Tibial artery (tissue), 4 donors: ENCODE results near the gene ST6GALNAC2.
"Not testable (repeated sequence)": the region's sequence is repeated elsewhere in the genome, so short reads cannot be mapped to it uniquely, and the experiment has no call there.

Experiments used
- DNase-seq, 2 donors: peaks; one replicate each; pipeline ENCODE4 v3.0.0-alpha.2; 2019
- H3K27ac ChIP-seq, 2 donors: fragments of 200-600 bp; sonication (generic) in 1 of 2; 1 replicate in 1 of 2; 2 replicates in 1 of 2; pipeline ENCODE4 v1.5.1; 2018 to 2019; ENCODE audit warnings: mild to moderate bottlenecking in 1 of 2
- H3K27me3 ChIP-seq, 2 donors: fragments of 200-600 bp; sonication (generic) in 1 of 2; one replicate each; pipeline versions ENCODE4 v1.5.1 to v1.6.0; 2016 to 2019
- H3K36me3 ChIP-seq, 3 donors: fragments of 200-600 bp; sonication (generic) in 2 of 3; one replicate each; pipeline ENCODE4 v1.5.1; 2016 to 2019; ENCODE audit warnings: mild to moderate bottlenecking in 2 of 3
- H3K4me1 ChIP-seq, 4 donors: fragments of 200-600 bp; sonication (generic) in 2 of 4; 1 replicate in 3 of 4; 2 replicates in 1 of 4; pipeline ENCODE4 v1.5.1; 2016 to 2019
- H3K4me3 ChIP-seq, 2 donors: fragments of 200-600 bp; sonication (generic) in 1 of 2; 1 replicate in 1 of 2; 2 replicates in 1 of 2; pipeline ENCODE4 v1.5.1; 2018 to 2019; ENCODE audit warnings: mild to moderate bottlenecking in 2 of 2
- H3K9me3 ChIP-seq, 3 donors: fragments of 200-600 bp; sonication (generic) in 1 of 3; one replicate each; pipeline ENCODE4 v1.5.1; 2016 to 2019
- CTCF ChIP-seq, 2 experiments: fragments of 200-600 bp in 1 of 2; fragments of 450-650 bp in 1 of 2; IDR thresholded peaks; one replicate each; pipeline ENCODE4 v1.5.1; 2017 to 2019; ENCODE audit warnings: antibody characterized with exemption in 2 of 2, mild to moderate bottlenecking in 1 of 2, moderate library complexity in 1 of 2
- intact Hi-C: fragments of 100-400 bp; cut with DNase I; formaldehyde crosslinking; loops from one replicate; pipeline ENCODE4 v1.15.0; 2023; ENCODE audit warnings: low total_unique reads

The ST6GALNAC2 gene

GRCh38 chr17:76566988-76567431, 18.6 kb downstream of the ST6GALNAC2 start:
- no peak for DNase-seq
- H3K9me3 ChIP-seq, result no peaks in the 10 kb centered on the region
- peaks cover 0 to 17% (median under 1%) of the 10 kb centered on the region in 4 donors for H3K4me1 ChIP-seq
- H3K36me3 ChIP-seq, result peaks cover 12 to 46% (median 18%) of the 10 kb centered on the region in 3 donors
- no peak for TF ChIP-seq CTCF (IDR thresholded peaks at IDR 0.05)
- peaks cover 0 to 14% of the 10 kb centered on the region in 2 donors for H3K27me3 ChIP-seq
- H3K4me3 ChIP-seq, result no peak overlapping the region
- intact Hi-C loops, result no loop called here
- H3K27ac ChIP-seq, result no peak overlapping the region

- Histone ChIP-seq H3K27ac (no peak overlapping the region), H3K27me3 (peaks cover 0 to 14% of the 10 kb centered on the region in 2 donors), H3K4me3 (no peak overlapping the region), H3K36me3 (peaks cover 17 to 50% (median 22%) of the 10 kb centered on the region in 3 donors), H3K9me3 (no peaks in the 10 kb centered on the region), H3K4me1 (peaks cover 0 to 17% (median 2%) of the 10 kb centered on the region in 4 donors)
- intact Hi-C loops, result no loop called here
- no peak for DNase-seq
- TF ChIP-seq CTCF (IDR thresholded peaks at IDR 0.05), result no peak
Observed at GRCh38 chr17:76566613-76566943, 19.1 kb downstream of the ST6GALNAC2 start.

- H3K27me3 ChIP-seq, result peaks cover 0 to 14% of the 10 kb centered on the region in 2 donors
- H3K27ac ChIP-seq, result no peak overlapping the region
- TF ChIP-seq CTCF (IDR thresholded peaks at IDR 0.05), result no peak
- no peaks in the 10 kb centered on the region for H3K9me3 ChIP-seq
- DNase-seq, result no peak
- peaks cover 0 to 21% (median 2%) of the 10 kb centered on the region in 4 donors for H3K4me1 ChIP-seq
- intact Hi-C loops, result no loop called here
- H3K36me3 ChIP-seq, result peaks cover 17 to 50% (median 25%) of the 10 kb centered on the region in 3 donors
- H3K4me3 ChIP-seq, result no peak overlapping the region
Observed at GRCh38 chr17:76565728-76566612, 19.7 kb downstream of the ST6GALNAC2 start.

GRCh38 chr17:76564991-76565727, 20.5 kb downstream of the ST6GALNAC2 start:
- H3K36me3 ChIP-seq, result peaks cover 17 to 50% (median 25%) of the 10 kb centered on the region in 3 donors
- peaks cover 0 to 29% (median 4%) of the 10 kb centered on the region in 4 donors for H3K4me1 ChIP-seq
- H3K4me3 ChIP-seq, H3K27ac ChIP-seq, DNase-seq, intact Hi-C loops, H3K9me3 ChIP-seq: not testable (repeated sequence)
- H3K27me3 ChIP-seq, result peaks cover 0 to 14% of the 10 kb centered on the region in 2 donors

- H3K27me3 ChIP-seq, H3K27ac ChIP-seq, H3K4me3 ChIP-seq, DNase-seq, H3K9me3 ChIP-seq, intact Hi-C loops: not testable (repeated sequence)
- Histone ChIP-seq H3K36me3 (peaks cover 17 to 50% (median 25%) of the 10 kb centered on the region in 3 donors), H3K4me1 (peaks cover 0 to 47% (median 16%) of the 10 kb centered on the region in 4 donors)
Observed at GRCh38 chr17:76563359-76563758, 22.3 kb downstream of the ST6GALNAC2 start.

GRCh38 chr17:76562734-76563148, 22.9 kb downstream of the ST6GALNAC2 start:
- Histone ChIP-seq H3K9me3 (no peaks in the 10 kb centered on the region), H3K36me3 (peaks cover 17 to 50% (median 25%) of the 10 kb centered on the region in 3 donors), H3K4me1 (peaks cover 0 to 44% (median 18%) of the 10 kb centered on the region in 4 donors), H3K4me3 (no peak overlapping the region), H3K27me3 (no peaks in the 10 kb centered on the region), H3K27ac (no peak overlapping the region)
- intact Hi-C loops, result no loop called here
- no peak for DNase-seq
- no peak for TF ChIP-seq CTCF (IDR thresholded peaks at IDR 0.05)
